Hematopoietic multipotent progenitor cell treated with erythropoietin and hydrocortisone succinate and interleukin-3 and kit ligand, for 8 days (in vitro differentiated cells): Measurements from ENCODE around the gene TPSD1.
A peak's percentile ranks its signal among the peaks of the same experiment; 100 is the strongest.
"Not testable (repeated sequence)": the region's sequence is repeated elsewhere in the genome, so short reads cannot be mapped to it uniquely, and the experiment has no call there.

ENCODE experiments used
- DNase-seq: peaks from one replicate; pipeline ENCODE4 v3.0.0-alpha.2; 2015

The TPSD1 gene

GRCh38 chr16:1283996-1284616 lies 28.2 kb downstream of the TPSD1 start:
- no peak for DNase-seq

- DNase-seq = no peak
Observed at GRCh38 chr16:1285669-1286512, 30.0 kb downstream of the TPSD1 start.

GRCh38 chr16:1286513-1287094 lies 30.7 kb downstream of the TPSD1 start:
- no peak for DNase-seq

- DNase-seq = no peak
Observed at GRCh38 chr16:1287982-1288670, 32.3 kb downstream of the TPSD1 start.

GRCh38 chr16:1288813-1289476 lies 33.1 kb downstream of the TPSD1 start:
- DNase-seq = no peak

GRCh38 chr16:1289477-1289866 lies 33.6 kb downstream of the TPSD1 start:
- no peak for DNase-seq

- DNase-seq = no peak
Observed at GRCh38 chr16:1290063-1290501, 34.2 kb downstream of the TPSD1 start.

GRCh38 chr16:1290860-1291575 lies 35.1 kb downstream of the TPSD1 start:
- DNase-seq = no peak

- no peak for DNase-seq
Observed at GRCh38 chr16:1291576-1291974, 35.7 kb downstream of the TPSD1 start.

- not testable (repeated sequence) for DNase-seq
Observed at GRCh38 chr16:1292208-1292607, 36.3 kb downstream of the TPSD1 start.

- not testable (repeated sequence) for DNase-seq
Observed at GRCh38 chr16:1292808-1293207, 36.9 kb downstream of the TPSD1 start.

GRCh38 chr16:1293921-1294656 lies 38.2 kb downstream of the TPSD1 start:
- no peak for DNase-seq

GRCh38 chr16:1295465-1295864 lies 39.6 kb downstream of the TPSD1 start:
- DNase-seq = no peak

GRCh38 chr16:1296688-1297017 lies 40.8 kb downstream of the TPSD1 start:
- DNase-seq = not testable (repeated sequence)

- peak; percentile 20 for DNase-seq
Observed at GRCh38 chr16:1297018-1297696, 41.3 kb downstream of the TPSD1 start.

GRCh38 chr16:1298406-1298805 lies 42.5 kb downstream of the TPSD1 start:
- DNase-seq = no peak

- DNase-seq = no peak
Observed at GRCh38 chr16:1299012-1299867, 43.4 kb downstream of the TPSD1 start.

- DNase-seq = no peak
Observed at GRCh38 chr16:1299868-1300203, 44.0 kb downstream of the TPSD1 start.

GRCh38 chr16:1300664-1301476 lies 45.0 kb downstream of the TPSD1 start:
- DNase-seq = peak; percentile 47
